Activated naive CD8-positive, alpha-beta T cell (primary cell): Measurements from ENCODE around the gene ABCA7.
A peak's percentile ranks its signal among the peaks of the same experiment; 100 is the strongest.
"Not testable (repeated sequence)": the region's sequence is repeated elsewhere in the genome, so short reads cannot be mapped to it uniquely, and the experiment has no call there.

Experiments used
- H3K27ac Mint-ChIP-seq: one replicate; pipeline ENCODE4 v1.8.0; 2021; ENCODE audit warnings: mixed read lengths
- H3K27me3 Mint-ChIP-seq: one replicate; pipeline ENCODE4 v1.8.0; 2021; ENCODE audit warnings: mixed read lengths
- H3K36me3 Mint-ChIP-seq: one replicate; pipeline ENCODE4 v1.8.0; 2021; ENCODE audit warnings: mixed read lengths
- H3K4me1 Mint-ChIP-seq: one replicate; pipeline ENCODE4 v1.8.0; 2021; ENCODE audit warnings: low read depth, mixed read lengths
- H3K4me3 Mint-ChIP-seq: one replicate; pipeline ENCODE4 v1.8.0; 2021; ENCODE audit warnings: mild to moderate bottlenecking, mixed read lengths
- H3K9me3 Mint-ChIP-seq: one replicate; pipeline ENCODE4 v1.8.0; 2021; ENCODE audit warnings: low read depth, mixed read lengths

ABCA7 gene

DNA sequence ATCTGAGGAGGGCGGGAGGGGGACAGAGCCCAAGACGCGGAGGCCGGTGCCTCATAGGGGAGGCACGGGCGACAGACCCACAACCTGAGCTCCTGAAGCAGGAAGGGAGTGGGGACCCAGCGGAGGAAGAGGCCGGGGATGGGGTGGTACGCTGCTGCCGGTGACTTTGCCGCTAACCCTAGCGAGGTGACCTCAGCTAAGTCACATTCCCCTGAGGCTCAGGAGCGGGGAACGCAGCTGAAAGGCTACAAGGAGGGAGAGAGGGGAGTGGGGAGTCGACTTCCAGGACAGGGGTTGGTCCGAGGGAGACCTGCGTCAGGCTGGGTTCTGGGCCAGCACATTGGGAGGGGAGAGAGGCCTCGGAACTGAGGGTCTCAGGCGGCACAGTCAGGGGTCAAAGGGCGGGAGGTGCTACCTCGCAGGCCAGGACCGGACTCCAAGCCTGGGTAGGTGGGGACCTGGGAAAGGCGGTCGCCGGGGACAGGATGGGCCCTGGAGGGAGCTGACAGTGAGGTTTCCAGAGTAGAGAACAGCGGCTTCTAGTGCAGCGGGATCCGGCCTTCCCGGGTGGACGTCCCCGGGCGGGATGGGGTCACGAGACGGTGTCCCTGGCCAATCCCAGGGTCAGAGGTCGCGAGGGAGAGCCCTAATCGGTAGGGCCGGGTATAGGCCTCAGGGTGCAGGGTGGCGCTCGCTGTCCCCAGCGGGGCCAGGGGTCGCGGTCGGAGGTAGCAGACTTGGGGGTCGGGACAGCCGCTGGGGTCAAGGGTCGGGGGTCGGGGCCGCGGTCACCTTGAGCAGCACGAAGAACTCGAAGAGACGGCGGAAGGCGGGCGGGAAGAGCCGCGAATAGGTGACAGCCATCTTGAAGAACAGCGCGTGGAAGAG is 19.7 kb upstream of the ABCA7 start:
- Mint-ChIP-seq H3K27me3 (no peaks in the 10 kb centered on the region), H3K36me3 (no peaks in the 10 kb centered on the region), H3K27ac (peak overlapping the region; percentile 89), H3K9me3 (no peaks in the 10 kb centered on the region), H3K4me1 (peaks cover 36% of the 10 kb centered on the region), H3K4me3 (peak overlapping the region; percentile 93)

GRCh38 chr19:1020868-1021425 is 19.0 kb upstream of the ABCA7 start, which contains the start of gene TMEM259:
Gene TMEM259 (minus strand): TSS chr19:1021123. CDS start chr19:1020996, 127 bp downstream.
- Mint-ChIP-seq H3K27ac (peak within 1 kb of the TSS; percentile 99), H3K36me3 (no peaks in the 10 kb centered on the region), H3K4me1 (peaks cover 33% of the 10 kb centered on the region), H3K4me3 (peak within 1 kb of the TSS; percentile 93), H3K27me3 (no peaks in the 10 kb centered on the region), H3K9me3 (no peaks in the 10 kb centered on the region)

DNA sequence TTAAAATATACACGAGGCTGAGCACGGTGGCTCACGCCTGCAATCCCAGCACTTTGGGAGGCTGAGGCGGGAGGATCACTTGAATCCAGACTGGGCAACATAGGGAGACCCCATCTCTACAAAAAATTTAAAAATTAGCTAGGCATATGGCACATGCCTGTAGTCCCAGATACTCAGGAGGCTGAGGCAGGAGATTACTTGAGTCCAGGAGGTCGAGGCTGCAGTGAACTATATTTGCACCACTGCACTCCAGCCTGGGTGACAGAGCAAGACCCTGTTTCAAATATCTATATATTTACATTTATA is 16.1 kb upstream of the ABCA7 start:
- peaks cover 21% of the 10 kb centered on the region for H3K4me1 Mint-ChIP-seq
- not testable (repeated sequence) for H3K27me3 Mint-ChIP-seq, H3K27ac Mint-ChIP-seq, H3K4me3 Mint-ChIP-seq, H3K9me3 Mint-ChIP-seq, H3K36me3 Mint-ChIP-seq

DNA sequence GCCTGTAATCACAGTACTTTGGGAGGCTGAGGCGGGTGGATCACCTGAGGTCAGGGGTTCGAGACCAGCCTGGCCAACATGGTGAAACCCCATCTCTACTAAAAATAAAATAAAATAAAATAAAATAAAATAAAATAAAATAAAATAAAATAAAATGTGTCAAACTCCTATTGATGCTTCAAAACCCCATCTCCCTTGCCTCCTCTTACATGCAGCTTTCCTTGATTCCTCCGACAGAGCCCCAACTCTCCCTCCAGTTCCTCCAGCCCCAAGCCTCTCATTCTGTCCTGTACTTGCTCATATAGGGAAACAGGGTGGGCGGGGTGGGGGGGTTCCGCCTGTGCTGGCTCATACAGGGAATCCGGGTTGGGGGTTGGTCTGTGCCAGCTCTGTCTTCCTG is 14.8 kb upstream of the ABCA7 start:
- H3K9me3 Mint-ChIP-seq, H3K4me3 Mint-ChIP-seq, H3K27me3 Mint-ChIP-seq, H3K36me3 Mint-ChIP-seq, H3K27ac Mint-ChIP-seq: not testable (repeated sequence)
- H3K4me1 Mint-ChIP-seq = peaks cover 25% of the 10 kb centered on the region

DNA sequence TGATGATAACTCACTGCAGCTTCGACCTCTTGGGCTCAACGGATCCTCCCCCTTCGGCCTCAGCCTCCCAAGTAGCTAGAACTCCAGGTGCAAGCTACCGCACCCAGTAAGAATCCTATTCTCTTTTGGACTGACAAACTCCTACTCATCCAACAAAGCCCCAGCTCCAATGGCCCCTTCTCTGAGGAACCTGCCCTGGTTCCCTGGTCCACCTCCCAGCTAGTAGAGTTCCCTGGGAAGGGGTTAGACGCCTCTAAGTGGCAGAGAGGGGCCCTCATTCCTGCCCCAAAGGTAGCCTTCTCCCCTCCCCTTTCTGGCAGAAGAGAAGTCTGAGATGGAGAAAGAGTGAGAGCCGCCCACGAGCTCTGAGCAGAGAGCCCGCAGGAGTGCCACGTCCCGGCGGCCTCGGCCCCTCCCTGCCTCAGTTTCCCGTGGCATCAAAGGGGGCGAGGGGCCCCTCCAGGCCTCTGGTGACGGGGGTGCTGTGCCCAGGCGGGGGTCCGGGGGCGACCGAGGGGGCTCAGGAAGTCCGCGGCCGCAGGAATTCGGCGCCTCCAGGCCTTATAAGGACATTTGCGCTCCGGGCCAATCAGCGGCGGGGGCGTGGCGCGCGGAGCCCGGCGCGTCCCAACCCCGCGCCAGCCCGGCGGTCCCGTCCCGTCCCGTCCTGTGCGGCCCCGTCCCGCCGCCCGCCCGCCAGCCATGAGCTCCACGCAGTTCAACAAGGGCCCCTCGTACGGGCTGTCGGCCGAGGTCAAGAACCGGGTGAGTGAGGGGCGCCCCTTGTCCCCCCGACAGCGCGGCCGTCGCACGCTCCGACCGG is 13.7 kb upstream of the ABCA7 start, which contains the start of gene CNN2:
CNN2 (plus strand) TSS at position 649 of the 823 bp plus-strand sequence; CDS start at position 703, 54 bp downstream.
- peak within 1 kb of the TSS; percentile 93 for H3K4me3 Mint-ChIP-seq
- H3K9me3 Mint-ChIP-seq = no peaks in the 10 kb centered on the region
- peak within 1 kb of the TSS; percentile 81 for H3K27ac Mint-ChIP-seq
- no peaks in the 10 kb centered on the region for H3K36me3 Mint-ChIP-seq
- H3K27me3 Mint-ChIP-seq = no peaks in the 10 kb centered on the region
- H3K4me1 Mint-ChIP-seq = peaks cover 31% of the 10 kb centered on the region

DNA sequence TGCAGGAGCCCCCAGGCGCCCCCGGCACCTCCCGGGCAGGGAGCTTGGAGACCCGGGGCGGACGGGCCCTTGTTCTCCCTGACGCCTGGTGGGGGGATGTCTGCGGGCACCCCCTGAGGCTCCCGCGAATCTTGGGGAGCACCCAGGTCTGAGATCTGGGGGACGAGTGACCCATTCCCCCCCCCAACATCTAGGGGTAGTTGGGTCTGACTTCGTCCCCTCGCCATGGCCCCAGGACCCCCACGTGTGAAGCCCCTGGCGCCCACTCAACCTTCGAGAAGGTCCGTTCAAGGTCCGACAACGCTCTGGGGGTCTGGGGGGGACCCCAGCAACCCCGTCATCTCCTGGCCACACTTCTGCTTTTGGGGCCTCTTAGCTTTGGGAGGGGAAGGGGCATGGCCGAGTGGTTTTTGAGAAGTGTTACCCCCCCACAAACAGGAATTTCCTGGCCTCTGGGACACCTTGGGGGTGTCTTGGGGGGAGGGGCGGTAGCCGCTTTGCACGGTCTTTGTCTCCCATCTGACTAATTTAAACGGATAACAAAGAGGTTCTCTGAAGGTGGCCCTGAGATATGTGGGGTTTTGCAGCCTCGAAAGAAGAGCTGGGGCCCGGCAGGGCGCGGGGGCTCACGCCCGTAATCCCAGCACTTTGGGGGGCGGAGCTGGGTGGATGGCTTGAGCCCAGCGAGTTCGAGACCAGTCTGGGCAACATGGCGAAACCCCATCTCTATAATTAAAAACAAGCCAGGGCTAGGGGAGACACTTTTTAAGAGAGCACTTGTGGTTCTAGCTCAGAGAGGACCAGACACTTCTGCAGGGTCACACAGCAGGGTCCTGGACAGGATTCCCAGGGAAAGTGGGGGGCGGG is 12.9 kb upstream of the ABCA7 start:
- peak overlapping the region; percentile 93 for H3K4me3 Mint-ChIP-seq
- H3K36me3 Mint-ChIP-seq = no peaks in the 10 kb centered on the region
- no peaks in the 10 kb centered on the region for H3K27me3 Mint-ChIP-seq
- H3K9me3 Mint-ChIP-seq = no peaks in the 10 kb centered on the region
- H3K4me1 Mint-ChIP-seq = peaks cover 26% of the 10 kb centered on the region
- H3K27ac Mint-ChIP-seq = peak overlapping the region; percentile 81

- peak overlapping the region; percentile 93 for H3K4me3 Mint-ChIP-seq
- no peaks in the 10 kb centered on the region for H3K27me3 Mint-ChIP-seq
- no peaks in the 10 kb centered on the region for H3K36me3 Mint-ChIP-seq
- H3K27ac Mint-ChIP-seq = peak overlapping the region; percentile 64
- peaks cover 31% of the 10 kb centered on the region for H3K4me1 Mint-ChIP-seq
- no peaks in the 10 kb centered on the region for H3K9me3 Mint-ChIP-seq
Observed at GRCh38 chr19:1027650-1028061, 12.3 kb upstream of the ABCA7 start.

GRCh38 chr19:1028062-1028926 is 11.6 kb upstream of the ABCA7 start:
- Mint-ChIP-seq H3K27me3 (no peaks in the 10 kb centered on the region), H3K4me1 (peaks cover 32% of the 10 kb centered on the region), H3K36me3 (peaks cover under 1% of the 10 kb centered on the region), H3K9me3 (no peaks in the 10 kb centered on the region), H3K4me3 (peak overlapping the region; percentile 86), H3K27ac (peak overlapping the region; percentile 64)

DNA sequence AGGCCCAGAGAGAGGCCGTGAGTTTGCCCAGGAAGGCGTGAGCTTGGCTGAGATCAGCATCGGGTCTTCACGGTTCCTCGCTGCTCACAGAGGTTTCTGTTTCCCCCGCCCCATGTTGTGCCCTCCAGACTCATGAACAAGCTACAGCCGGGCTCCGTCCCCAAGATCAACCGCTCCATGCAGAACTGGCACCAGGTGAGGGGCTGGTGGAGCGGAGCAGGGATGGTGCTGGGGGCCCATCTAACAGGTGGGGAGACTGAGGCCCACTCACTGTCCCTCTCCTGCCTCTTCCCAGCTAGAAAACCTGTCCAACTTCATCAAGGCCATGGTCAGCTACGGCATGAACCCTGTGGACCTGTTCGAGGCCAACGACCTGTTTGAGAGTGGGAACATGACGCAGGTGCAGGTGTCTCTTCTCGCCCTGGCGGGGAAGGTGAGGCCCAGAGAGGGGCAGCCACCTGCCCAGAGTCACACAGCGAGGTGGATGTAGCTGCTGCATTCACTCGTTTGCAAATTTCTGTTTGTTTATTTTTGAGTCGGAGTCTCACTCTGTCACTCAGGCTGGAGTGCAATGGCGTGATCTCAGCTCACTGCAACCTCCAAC is 7.5 kb upstream of the ABCA7 start:
- peaks cover 2% of the 10 kb centered on the region for H3K36me3 Mint-ChIP-seq
- no peaks in the 10 kb centered on the region for H3K9me3 Mint-ChIP-seq
- no peak overlapping the region for H3K4me3 Mint-ChIP-seq
- H3K4me1 Mint-ChIP-seq = peaks cover 32% of the 10 kb centered on the region
- no peak overlapping the region for H3K27ac Mint-ChIP-seq
- no peaks in the 10 kb centered on the region for H3K27me3 Mint-ChIP-seq

GRCh38 chr19:1035998-1036621 is 3.8 kb upstream of the ABCA7 start:
- Mint-ChIP-seq H3K27me3 (no peaks in the 10 kb centered on the region), H3K27ac (no peak overlapping the region), H3K4me3 (no peak overlapping the region), H3K9me3 (no peaks in the 10 kb centered on the region), H3K36me3 (peaks cover 4% of the 10 kb centered on the region), H3K4me1 (peaks cover 49% of the 10 kb centered on the region)

DNA sequence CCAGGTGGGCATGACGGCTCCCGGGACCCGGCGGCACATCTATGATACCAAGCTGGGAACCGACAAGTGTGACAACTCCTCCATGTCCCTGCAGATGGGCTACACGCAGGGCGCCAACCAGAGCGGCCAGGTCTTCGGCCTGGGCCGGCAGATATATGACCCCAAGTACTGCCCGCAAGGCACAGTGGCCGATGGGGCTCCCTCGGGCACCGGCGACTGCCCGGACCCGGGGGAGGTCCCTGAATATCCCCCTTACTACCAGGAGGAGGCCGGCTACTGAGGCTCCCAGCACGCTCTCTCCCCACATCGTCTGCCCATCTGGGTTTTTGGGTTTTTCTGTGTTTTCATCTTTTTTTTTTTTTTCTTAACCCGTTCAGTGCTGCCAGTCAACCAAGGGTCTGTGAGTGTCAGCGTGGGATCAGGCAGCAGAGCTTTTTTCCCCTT is 2.3 kb upstream of the ABCA7 start:
- Mint-ChIP-seq H3K36me3 (peaks cover 4% of the 10 kb centered on the region), H3K27me3 (no peaks in the 10 kb centered on the region), H3K4me1 (peaks cover 53% of the 10 kb centered on the region), H3K4me3 (peak overlapping the region; percentile 49), H3K27ac (peak overlapping the region; percentile 54), H3K9me3 (no peaks in the 10 kb centered on the region)

- Mint-ChIP-seq H3K36me3 (peaks cover 2% of the 10 kb centered on the region), H3K4me3 (peak overlapping the region; percentile 92), H3K9me3 (no peaks in the 10 kb centered on the region), H3K27me3 (no peaks in the 10 kb centered on the region), H3K27ac (peak overlapping the region; percentile 66), H3K4me1 (peaks cover 50% of the 10 kb centered on the region)
Observed at GRCh38 chr19:1038978-1039645, 795 bp upstream of the ABCA7 start.
